Natural killer cell treated with Interleukin-12 subunit alpha and Interleukin-12 subunit beta and Interleukin-15 and Interleukin-18, amount 100 ng/mL, for 72 hours (primary cell): ENCODE measurements around the gene EPS8L3. TPM values are rescaled to one million over a fixed set of nuclear protein-coding genes. Genes with fewer than 3 reads are reported as not detected.
A peak's percentile ranks its signal among the peaks of the same experiment; 100 is the strongest.
"Not testable (repeated sequence)": the region's sequence is repeated elsewhere in the genome, so short reads cannot be mapped to it uniquely, and the experiment has no call there.

Experiments
- ATAC-seq, 2 donors: fragments of 150-1000 bp; cut with Tn5 transposase in 1 of 2; sonication (Bioruptor Pico), chemical (Tn5 transposase) in 1 of 2; 2 replicates each; pipeline ENCODE4 v1.10.0; 2021
- DNase-seq: peaks from one replicate; pipeline ENCODE4 v3.0.0; 2022; ENCODE audit warnings: low spot score
- H3K27ac Mint-ChIP-seq, 2 donors: 1 replicate in 1 of 2; 2 replicates in 1 of 2; pipeline ENCODE4 v1.8.0; 2022; ENCODE audit warnings: mixed read lengths in 2 of 2, mild to moderate bottlenecking in 1 of 2, moderate library complexity in 1 of 2
- H3K27me3 Mint-ChIP-seq, 2 donors: 1 replicate in 1 of 2; 2 replicates in 1 of 2; pipeline ENCODE4 v1.8.0; 2022; ENCODE audit warnings: mixed read lengths in 2 of 2
- H3K36me3 Mint-ChIP-seq: one replicate; pipeline ENCODE4 v1.8.0; 2022; ENCODE audit warnings: mixed read lengths
- H3K4me1 Mint-ChIP-seq, 2 donors: 1 replicate in 1 of 2; 2 replicates in 1 of 2; pipeline ENCODE4 v1.8.0; 2022; ENCODE audit warnings: low read depth in 2 of 2, mixed read lengths in 2 of 2, mild to moderate bottlenecking in 1 of 2
- H3K4me3 Mint-ChIP-seq: one replicate; pipeline ENCODE4 v1.8.0; 2022; ENCODE audit warnings: mixed read lengths
- H3K9me3 Mint-ChIP-seq: 2 replicates; pipeline ENCODE4 v1.8.0; 2022; ENCODE audit warnings: mixed read lengths
- total RNA-seq, 2 donors: library from RNA; stranded (reverse); gene quantifications; one replicate each; pipeline ENCODE4 v1.2.3, GENCODE V29; 2022

Gene EPS8L3
- total RNA-seq, 2 donors from 2014 or later: not detected

DNA sequence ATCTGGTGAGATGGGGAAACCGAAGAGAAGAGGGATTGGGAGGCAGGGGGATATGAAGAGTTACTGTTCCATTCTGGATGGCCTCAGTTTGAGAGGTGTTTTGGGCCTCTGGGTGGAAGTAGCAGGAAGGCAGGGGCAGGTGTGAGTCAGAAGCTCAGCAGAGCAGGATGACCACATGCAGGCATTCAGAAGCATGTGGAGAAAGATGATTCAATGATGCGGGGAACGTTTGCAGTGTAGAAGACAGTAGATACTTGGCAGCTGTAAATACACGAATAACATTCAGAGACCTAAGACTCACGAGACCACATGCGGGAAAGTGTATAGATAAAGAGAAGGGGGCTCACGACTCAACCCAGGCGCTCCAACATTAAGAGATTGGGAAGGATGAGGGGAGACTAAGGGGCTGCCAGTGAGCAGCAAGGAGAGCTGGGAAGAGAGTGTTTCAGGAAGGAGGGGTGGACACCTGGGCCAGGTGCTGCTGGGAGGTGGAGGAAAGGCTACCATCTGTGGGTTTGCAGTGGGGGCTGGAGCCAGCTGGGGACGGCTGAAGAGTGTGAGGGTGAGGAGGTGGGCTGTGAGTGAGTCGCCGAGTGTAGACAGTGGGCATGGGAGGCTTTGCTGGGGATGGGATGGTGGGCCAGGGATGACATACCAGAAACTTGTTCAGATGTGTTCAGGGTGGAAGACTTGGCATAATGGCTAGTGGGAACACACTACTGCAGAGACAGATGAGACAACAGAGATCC, 5.8 kb upstream of the EPS8L3 start:
- no peak for ATAC-seq
- Mint-ChIP-seq H3K27ac (no peak overlapping the region), H3K4me1 (no peaks in the 10 kb centered on the region), H3K9me3 (no peaks in the 10 kb centered on the region), H3K4me3 (no peak overlapping the region), H3K36me3 (no peaks in the 10 kb centered on the region), H3K27me3 (peaks cover 6 to 14% of the 10 kb centered on the region in 2 donors)
- DNase-seq: no peak

DNA sequence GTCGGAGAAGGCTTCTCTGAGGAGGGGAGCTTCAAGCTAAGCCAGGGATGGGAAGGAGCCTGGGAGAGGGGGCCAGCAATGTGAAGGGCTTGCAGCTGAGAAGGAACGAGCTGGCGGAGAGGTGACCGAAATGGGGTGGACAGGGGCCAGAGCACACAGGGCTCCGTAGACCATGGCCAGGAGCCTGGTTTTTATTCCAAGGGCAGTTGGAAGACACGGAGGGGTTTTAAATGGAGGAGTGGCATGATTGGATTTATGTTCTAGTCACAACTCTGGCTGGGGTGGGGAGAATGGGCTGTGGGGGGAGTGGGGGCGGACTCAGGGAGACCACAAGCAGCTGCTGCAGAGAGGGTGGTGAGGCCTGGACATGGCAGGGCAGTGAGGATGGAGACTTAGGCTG, 5.1 kb upstream of the EPS8L3 start:
- H3K36me3 Mint-ChIP-seq: no peaks in the 10 kb centered on the region
- peaks cover 6 to 12% of the 10 kb centered on the region in 2 donors for H3K27me3 Mint-ChIP-seq
- no peak overlapping the region for H3K27ac Mint-ChIP-seq
- no peaks in the 10 kb centered on the region for H3K4me1 Mint-ChIP-seq
- DNase-seq (no peak), ATAC-seq (no peak)
- no peaks in the 10 kb centered on the region for H3K9me3 Mint-ChIP-seq
- no peak overlapping the region for H3K4me3 Mint-ChIP-seq

GRCh38 chr1:109768335-109768650, 4.6 kb upstream of the EPS8L3 start:
- ATAC-seq: no peak
- Mint-ChIP-seq H3K27me3 (peaks cover 6 to 8% of the 10 kb centered on the region in 2 donors), H3K27ac (no peak overlapping the region), H3K9me3 (no peaks in the 10 kb centered on the region), H3K4me1 (no peaks in the 10 kb centered on the region), H3K36me3 (no peaks in the 10 kb centered on the region), H3K4me3 (no peak overlapping the region)
- no peak for DNase-seq

DNA sequence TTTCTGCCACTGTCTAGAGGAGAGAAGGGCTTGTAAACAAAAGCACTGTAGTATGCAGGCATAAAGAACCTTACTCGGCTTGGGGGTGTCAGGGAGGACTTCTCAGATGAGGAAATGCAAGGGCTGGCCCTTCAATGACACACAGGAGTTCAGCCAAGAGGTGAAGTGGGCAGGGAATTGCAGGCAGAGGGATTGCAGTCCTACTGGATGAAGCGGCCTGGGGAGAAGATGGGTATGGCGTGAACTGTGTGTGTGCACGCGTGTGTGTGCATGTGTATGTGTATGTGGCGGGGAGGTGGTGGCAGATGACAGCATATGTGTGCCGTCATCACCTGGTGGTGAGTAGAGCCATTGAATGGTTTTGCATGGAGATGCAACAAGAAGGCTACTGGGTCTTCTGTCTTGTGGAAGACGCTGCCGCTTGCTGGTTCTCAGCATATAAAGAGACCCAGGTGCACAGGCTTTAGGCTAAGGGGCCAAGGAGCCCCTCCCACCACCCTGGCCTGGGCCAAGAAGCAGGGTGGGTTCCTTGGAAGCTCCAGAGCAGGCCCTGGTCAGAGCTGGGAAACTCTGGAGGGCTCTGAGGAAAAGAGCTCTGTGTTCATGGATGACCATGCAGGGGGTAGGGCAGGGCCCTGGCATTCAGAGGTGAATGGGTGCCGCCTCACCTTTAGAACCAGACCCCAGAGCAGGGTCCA, 4.1 kb upstream of the EPS8L3 start:
- Mint-ChIP-seq H3K27ac (no peak overlapping the region), H3K4me3 (no peak overlapping the region), H3K27me3 (peaks cover 6 to 8% of the 10 kb centered on the region in 2 donors), H3K9me3 (no peaks in the 10 kb centered on the region), H3K4me1 (no peaks in the 10 kb centered on the region), H3K36me3 (no peaks in the 10 kb centered on the region)
- peak; percentile 40 for DNase-seq
- no peak for ATAC-seq

GRCh38 chr1:109766991-109767636, 3.4 kb upstream of the EPS8L3 start:
- H3K4me1 Mint-ChIP-seq: not testable (repeated sequence)

GRCh38 chr1:109765896-109766615, 2.3 kb upstream of the EPS8L3 start:
- ATAC-seq (no peak), DNase-seq (peak; percentile 37)
- H3K36me3 Mint-ChIP-seq: no peaks in the 10 kb centered on the region
- H3K9me3 Mint-ChIP-seq: no peaks in the 10 kb centered on the region
- no peaks in the 10 kb centered on the region for H3K4me1 Mint-ChIP-seq
- no peak overlapping the region for H3K4me3 Mint-ChIP-seq
- no peak overlapping the region for H3K27ac Mint-ChIP-seq
- peaks cover 6 to 8% of the 10 kb centered on the region in 2 donors for H3K27me3 Mint-ChIP-seq

More at GRCh38 chr1:109766991-109767636, 3.4 kb upstream of the EPS8L3 start:
- H3K36me3 Mint-ChIP-seq, DNase-seq, H3K4me3 Mint-ChIP-seq, H3K27ac Mint-ChIP-seq, H3K27me3 Mint-ChIP-seq, H3K9me3 Mint-ChIP-seq, ATAC-seq: not testable (repeated sequence)

DNA sequence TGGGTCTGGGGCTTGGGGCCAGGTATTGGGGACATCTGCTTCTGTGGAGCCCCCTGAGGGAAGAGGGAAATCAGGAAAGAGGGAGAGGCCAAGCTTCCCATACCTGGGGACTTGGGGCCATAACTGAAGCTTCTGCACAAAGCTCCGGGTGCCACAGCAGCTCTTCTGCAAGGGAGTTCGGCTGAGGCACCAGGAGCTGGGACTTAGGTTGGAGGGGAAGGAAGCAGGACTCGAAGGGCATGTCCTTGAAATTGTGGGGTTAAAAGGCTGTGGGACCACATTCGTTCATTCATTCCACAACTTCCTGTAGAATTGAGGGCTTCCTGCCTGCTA, 1.7 kb upstream of the EPS8L3 start:
- Mint-ChIP-seq H3K4me1 (no peaks in the 10 kb centered on the region), H3K27ac (no peak overlapping the region), H3K27me3 (peaks cover 6 to 8% of the 10 kb centered on the region in 2 donors), H3K4me3 (no peak overlapping the region), H3K9me3 (no peaks in the 10 kb centered on the region), H3K36me3 (no peaks in the 10 kb centered on the region)
- no peak for DNase-seq
- ATAC-seq: no peak

DNA sequence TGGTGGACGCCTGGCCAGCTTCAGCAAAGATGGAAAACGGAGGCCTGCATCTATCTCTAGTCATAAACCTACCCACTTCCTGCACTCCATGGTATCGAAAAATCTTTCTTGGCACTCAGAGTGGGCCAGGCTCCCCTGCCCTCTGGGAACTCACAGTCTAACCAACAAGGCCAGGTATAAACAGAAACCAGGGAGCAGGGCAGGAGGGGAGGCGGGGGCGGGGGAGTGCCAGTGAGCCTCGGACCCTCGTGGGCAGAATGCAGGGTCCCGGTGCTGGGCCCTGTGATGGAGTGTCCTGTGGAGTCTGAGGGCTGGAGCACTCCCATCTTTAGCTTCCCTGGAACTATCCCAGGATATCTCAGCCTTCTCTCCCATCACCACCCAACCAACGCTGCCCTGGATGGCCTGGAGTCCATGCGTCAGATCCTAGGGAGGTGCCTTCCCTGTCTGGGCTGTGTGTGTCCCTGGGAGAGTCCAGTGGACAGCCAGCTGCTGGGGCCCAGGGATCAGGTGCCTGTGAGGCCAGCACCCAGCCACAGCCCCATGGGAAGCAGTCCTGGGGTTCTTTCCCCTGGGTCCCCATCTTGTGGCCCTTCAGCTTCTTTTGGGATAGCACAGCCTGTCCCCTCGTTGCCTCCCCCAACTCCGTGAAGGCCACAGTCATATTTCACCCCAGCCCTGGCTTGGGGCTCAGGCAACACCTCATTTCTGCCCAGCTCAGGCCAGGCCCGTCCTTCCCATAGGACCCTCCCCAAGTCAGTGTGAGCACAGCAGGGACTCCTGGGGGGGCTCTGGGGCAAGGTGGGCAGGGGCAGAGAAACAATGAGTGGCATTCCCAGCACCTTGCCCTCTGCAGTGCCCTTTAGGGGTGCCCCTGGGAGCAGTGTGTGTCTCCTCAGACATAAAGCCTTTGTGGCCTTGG, 1.1 kb upstream of the EPS8L3 start:
- Mint-ChIP-seq H3K36me3 (no peaks in the 10 kb centered on the region), H3K9me3 (no peaks in the 10 kb centered on the region), H3K27me3 (peaks cover 6 to 8% of the 10 kb centered on the region in 2 donors), H3K4me1 (no peaks in the 10 kb centered on the region), H3K4me3 (no peak overlapping the region), H3K27ac (no peak overlapping the region)
- ATAC-seq (no peak), DNase-seq (peak; percentile 26)

- no peaks in the 10 kb centered on the region for H3K36me3 Mint-ChIP-seq
- peak; percentile 44 for DNase-seq
- H3K9me3 Mint-ChIP-seq: no peaks in the 10 kb centered on the region
- peak in 1 of 2 donors; percentile 22 for ATAC-seq
- H3K4me1 Mint-ChIP-seq: no peaks in the 10 kb centered on the region
- H3K4me3 Mint-ChIP-seq: no peak overlapping the region
- no peak overlapping the region for H3K27ac Mint-ChIP-seq
- H3K27me3 Mint-ChIP-seq: no peaks in the 10 kb centered on the region
Observed at GRCh38 chr1:109762821-109763645, 690 bp downstream of the EPS8L3 start.

DNA sequence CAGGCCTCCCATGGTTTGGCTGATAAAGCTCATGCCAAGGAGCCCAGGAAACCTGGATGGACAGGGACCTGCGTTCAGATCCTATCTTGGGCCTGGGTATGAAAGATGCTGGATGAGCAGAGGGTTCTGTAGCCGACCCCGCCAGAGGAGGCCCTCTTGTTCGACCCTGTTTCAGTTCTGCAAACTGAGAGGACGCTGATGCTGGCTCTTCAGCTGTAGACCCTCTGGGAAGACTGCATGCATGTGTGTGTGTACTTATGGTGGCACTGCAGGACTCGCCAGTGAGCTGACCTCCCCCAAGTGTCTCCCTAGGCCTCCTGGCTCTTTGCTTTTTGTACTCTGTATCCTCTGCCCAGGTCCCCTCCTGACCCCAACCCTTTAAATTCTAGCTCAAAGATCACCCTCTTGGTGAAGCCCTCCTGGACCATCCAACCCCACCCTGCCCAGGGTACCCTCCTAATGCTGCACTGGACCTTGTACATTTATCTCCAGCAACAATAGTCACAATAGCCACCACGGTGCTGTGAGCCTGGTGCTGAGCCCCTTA, 1.6 kb downstream of the EPS8L3 start:
- H3K27me3 Mint-ChIP-seq: no peaks in the 10 kb centered on the region
- DNase-seq (peak; percentile 44), ATAC-seq (no peak)
- H3K27ac Mint-ChIP-seq: no peak overlapping the region
- H3K4me1 Mint-ChIP-seq: no peaks in the 10 kb centered on the region
- H3K9me3 Mint-ChIP-seq: no peaks in the 10 kb centered on the region
- no peak overlapping the region for H3K4me3 Mint-ChIP-seq
- H3K36me3 Mint-ChIP-seq: no peaks in the 10 kb centered on the region

- no peaks in the 10 kb centered on the region for H3K27me3 Mint-ChIP-seq
- no peak overlapping the region for H3K27ac Mint-ChIP-seq
- no peaks in the 10 kb centered on the region for H3K9me3 Mint-ChIP-seq
- no peak overlapping the region for H3K4me3 Mint-ChIP-seq
- ATAC-seq (no peak), DNase-seq (peak; percentile 51)
- no peaks in the 10 kb centered on the region for H3K36me3 Mint-ChIP-seq
- H3K4me1 Mint-ChIP-seq: no peaks in the 10 kb centered on the region
Observed at GRCh38 chr1:109761227-109762038, 2.3 kb downstream of the EPS8L3 start.
